B cell (primary cell): Measurements from ENCODE around the gene IGF2BP1. TPM values are rescaled to one million over a fixed set of nuclear protein-coding genes. Genes with fewer than 3 reads are reported as not detected.

Source experiments
- ATAC-seq: fragments of 200-7000 bp; cut with Tn5 transposase; one replicate; pipeline ENCODE4 v1.10.0; 2021; ENCODE audit warnings: low read depth, mild to moderate bottlenecking, moderate number of reproducible peaks, moderate library complexity
- CTCF ChIA-PET: fragments of 350-600 bp; sonication (Branson Sonifier 250); formaldehyde crosslinking; loops from one replicate; lab custom pipeline; 2021; ENCODE audit warnings: antibody characterized with exemption, inconsistent platforms; lab: Charles Lee
- POLR2A ChIA-PET: fragments of 350-600 bp; sonication (Branson Sonifier 250); formaldehyde crosslinking; loops from one replicate; lab custom pipeline; 2021; ENCODE audit warnings: antibody characterized with exemption; lab: Charles Lee
- DNase-seq: peaks from one replicate; pipeline ENCODE4 v3.0.0; 2013
- H2AFZ ChIP-seq: 2 replicates; pipeline ENCODE4 v1.6.1; 2012; ENCODE audit warnings: mild to moderate bottlenecking, low read depth, low read length; ENCODE audit not compliant: insufficient read depth, poor library complexity, severe bottlenecking
- H3K27ac ChIP-seq, 2 donors: 1 replicate in 1 of 2; 2 replicates in 1 of 2; pipeline ENCODE4 v1.5.1; 2012 to 2013; ENCODE audit warnings: low read length in 2 of 2, mild to moderate bottlenecking in 2 of 2, moderate library complexity in 1 of 2
- H3K27me3 ChIP-seq, 4 experiments: fragments of 200-600 bp in 1 of 4; sonication (generic) in 1 of 4; replicated peaks in 1 of 4; 1 replicate in 2 of 4; 2 replicates in 2 of 4; pipeline versions ENCODE4 v1.6.1 to v1.7.0; 2013 to 2016; ENCODE audit warnings: low read length in 3 of 4, mild to moderate bottlenecking in 2 of 4, mixed read lengths in 1 of 4, moderate library complexity in 1 of 4; ENCODE audit not compliant: insufficient read depth in 4 of 4, control insufficient read depth in 3 of 4; ENCODE audit errors: control extremely low read depth in 1 of 4
- H3K36me3 ChIP-seq, 2 experiments: replicated peaks in 1 of 2; 1 replicate in 1 of 2; 2 replicates in 1 of 2; pipeline versions ENCODE4 v1.6.1 to v1.7.1; 2013; ENCODE audit warnings: low read length in 1 of 2; ENCODE audit not compliant: insufficient read depth in 2 of 2, control insufficient read depth in 1 of 2; ENCODE audit errors: control extremely low read depth in 1 of 2, extremely low read depth in 1 of 2
- H3K4me1 ChIP-seq, 2 donors: fragments of 200-600 bp in 1 of 2; sonication (generic) in 1 of 2; 1 replicate in 1 of 2; 2 replicates in 1 of 2; pipeline versions ENCODE4 v1.5.1 to v1.6.1; 2013 to 2017; ENCODE audit warnings: low read length in 2 of 2; ENCODE audit not compliant: control insufficient read depth in 2 of 2, insufficient read depth in 2 of 2
- H3K4me2 ChIP-seq: replicated peaks from 2 replicates; pipeline ENCODE3; 2012; ENCODE audit warnings: mild to moderate bottlenecking, low read depth, low read length; ENCODE audit not compliant: poor library complexity, severe bottlenecking
- H3K4me3 ChIP-seq, 5 experiments: fragments of 200-600 bp in 1 of 5; sonication (generic) in 1 of 5; 1 replicate in 3 of 5; 2 replicates in 2 of 5; pipeline versions ENCODE4 v1.5.1 to v1.7.0; 2011 to 2016; ENCODE audit warnings: low read length in 4 of 5, mild to moderate bottlenecking in 4 of 5, low read depth in 2 of 5, control low read depth in 1 of 5, moderate library complexity in 1 of 5; ENCODE audit not compliant: insufficient read depth in 1 of 5; ENCODE audit errors: control extremely low read depth in 1 of 5, extremely low read depth in 1 of 5
- H3K79me2 ChIP-seq: fragments of 200-600 bp; sonication (generic); one replicate; pipeline ENCODE4 v1.6.0; 2016; ENCODE audit warnings: low read length; ENCODE audit not compliant: control insufficient read depth, insufficient read depth
- H3K9ac ChIP-seq: fragments of 200-600 bp; sonication (generic); 2 replicates; pipeline ENCODE4 v1.6.1; 2017; ENCODE audit warnings: mild to moderate bottlenecking, low read length, moderate library complexity
- H3K9me3 ChIP-seq, 3 donors: one replicate each; pipeline versions ENCODE4 v1.6.1 to v1.7.1; 2013; ENCODE audit warnings: low read length in 2 of 3; ENCODE audit not compliant: control insufficient read depth in 2 of 3, insufficient read depth in 1 of 3; ENCODE audit errors: control extremely low read depth in 1 of 3
- H4K20me1 ChIP-seq: 2 replicates; pipeline ENCODE4 v1.6.0; 2012; ENCODE audit warnings: mild to moderate bottlenecking, low read length; ENCODE audit not compliant: insufficient read depth, control insufficient read depth, poor library complexity, severe bottlenecking
- H3K27ac Mint-ChIP-seq: one replicate; pipeline ENCODE4 v1.8.0; 2021; ENCODE audit warnings: mixed read lengths
- H3K27me3 Mint-ChIP-seq: one replicate; pipeline ENCODE4 v1.8.0; 2021; ENCODE audit warnings: mixed read lengths
- H3K4me1 Mint-ChIP-seq: one replicate; pipeline ENCODE4 v1.8.0; 2021; ENCODE audit warnings: mixed read lengths
- H3K4me3 Mint-ChIP-seq: one replicate; pipeline ENCODE4 v1.8.0; 2021; ENCODE audit warnings: mixed read lengths
- H3K9me3 Mint-ChIP-seq: one replicate; pipeline ENCODE4 v1.8.0; 2022; ENCODE audit warnings: mixed read lengths; ENCODE audit not compliant: insufficient read depth
- CTCF ChIP-seq: fragments of 200-600 bp; IDR thresholded peaks from one replicate; pipeline ENCODE4 v1.8.0; 2022; ENCODE audit warnings: antibody characterized with exemption, mild to moderate bottlenecking
- EZH2 ChIP-seq: IDR thresholded peaks from 2 replicates; pipeline ENCODE4 v1.6.1; 2012; ENCODE audit warnings: borderline replicate concordance, low read depth, mild to moderate bottlenecking, moderate library complexity, low read length; ENCODE audit not compliant: insufficient read depth, poor library complexity, severe bottlenecking
- WGBS: methylation state at CpG from one replicate; pipeline ENCODE4 v1.1.5; 2013; ENCODE audit warnings: missing lambda C conversion rate; ENCODE audit not compliant: insufficient coverage; 5-methylcytosine and 5-hydroxymethylcytosine counted together
- intact Hi-C: fragments of 100-400 bp; cut with micrococcal nuclease; formaldehyde crosslinking; loops from one replicate; pipeline ENCODE4 v1.10.0; 2022
- polyA plus RNA-seq: library from polyadenylated mRNA; depleted of rRNA; stranded (reverse); fragments of >200 nt; gene quantifications from 2 replicates; pipeline ENCODE4 v1.2.3, GENCODE V29; 2012
- total RNA-seq, 2 donors: library from RNA; stranded (reverse); fragments of 120-200 nt in 1 of 2; gene quantifications; 1 replicate in 1 of 2; 2 replicates in 1 of 2; pipeline versions ENCODE4 v1.2.3 to v1.2.4, GENCODE V29; 2013 to 2022

The IGF2BP1 gene
- total and polyA plus RNA-seq, 2 donors (not counting 1 experiment from before 2014, with no cell fraction given) = not detected

GRCh38 chr17:48989100-48989499 is 8.1 kb upstream of the IGF2BP1 start:
- CTCF ChIA-PET = no interaction called here
- H3K27me3 Mint-ChIP-seq = peaks cover 57% of the 10 kb centered on the region
- no peak for ATAC-seq

GRCh38 chr17:48990882-48991357 is 6.3 kb upstream of the IGF2BP1 start:
- ChIA-PET POLR2A (no interaction called here), CTCF (no interaction called here)
- H3K27ac Mint-ChIP-seq = no peak overlapping the region
- intact Hi-C loops = loop anchor here (10.0 kb wide), 1 partner anchor 266 kb away; the partner anchor contains the start of genes HOXB13, PRAC1 and PRAC2
- no peak overlapping the region for H3K9ac ChIP-seq
- ATAC-seq (no peak), DNase-seq (no peak)
- H3K36me3 ChIP-seq = no peaks in the 10 kb centered on the region
- no peak overlapping the region for H3K4me3 ChIP-seq
- no peak overlapping the region for H3K27ac ChIP-seq
- WGBS = no CpG with 5 or more reads among the region's 2 CpGs
- H3K79me2 ChIP-seq = no peaks in the 10 kb centered on the region
- peaks cover 7% of the 10 kb centered on the region for H3K4me1 Mint-ChIP-seq
- H3K4me1 ChIP-seq = peaks cover 8 to 10% of the 10 kb centered on the region in 2 donors
- peaks cover 0 to 38% (median 33%) of the 10 kb centered on the region in 4 experiments for H3K27me3 ChIP-seq
- H3K4me3 Mint-ChIP-seq = no peak overlapping the region
- H3K27me3 Mint-ChIP-seq = peaks cover 63% of the 10 kb centered on the region
- H3K9me3 Mint-ChIP-seq = no peaks in the 10 kb centered on the region
- no peak for TF ChIP-seq CTCF
- TF ChIP-seq EZH2 = no peak
- H2AFZ ChIP-seq = no peak overlapping the region
- no peaks in the 10 kb centered on the region for H4K20me1 ChIP-seq
- H3K4me2 ChIP-seq = no peak overlapping the region
- peaks cover 0 to 8% (median 1%) of the 10 kb centered on the region in 3 donors for H3K9me3 ChIP-seq

More at GRCh38 chr17:48989100-48989499, 8.1 kb upstream of the IGF2BP1 start:
- no peak overlapping the region for H3K4me3 ChIP-seq
- peaks cover 0 to 27% (median 20%) of the 10 kb centered on the region in 4 experiments for H3K27me3 ChIP-seq
- no peaks in the 10 kb centered on the region for H3K79me2 ChIP-seq
- H3K4me1 ChIP-seq = no peaks in the 10 kb centered on the region
- peaks cover 0 to 1% (median 0%) of the 10 kb centered on the region in 3 donors for H3K9me3 ChIP-seq
- Mint-ChIP-seq H3K9me3 (no peaks in the 10 kb centered on the region), H3K4me1 (no peaks in the 10 kb centered on the region), H3K4me3 (no peak overlapping the region), H3K27ac (no peak overlapping the region)
- no peak for DNase-seq
- no peak overlapping the region for H2AFZ ChIP-seq
- POLR2A ChIA-PET = no interaction called here
- H4K20me1 ChIP-seq = no peaks in the 10 kb centered on the region
- no peak overlapping the region for H3K9ac ChIP-seq
- no CpG with 5 or more reads among the region's 4 CpGs for WGBS
- no peak overlapping the region for H3K4me2 ChIP-seq
- intact Hi-C loops = no loop called here
- H3K27ac ChIP-seq = no peak overlapping the region
- no peaks in the 10 kb centered on the region for H3K36me3 ChIP-seq
- TF ChIP-seq CTCF = no peak
- no peak for TF ChIP-seq EZH2
